ENCODE measurements around the gene JCHAIN.

GRCh38 chr4:70709611-70710205 lies 43.4 kb upstream of the JCHAIN start:
- TF ChIP-seq EZH2 (IDR thresholded peaks at IDR 0.05; ENCODE audit: insufficient read depth, poor library complexity, severe bottlenecking) = no peak
- TF ChIP-seq EZH2phosphoT487 (IDR thresholded peaks at IDR 0.05; ENCODE audit: insufficient read depth, low read depth) = no peak
